Ramos (cell line): ENCODE measurements around the gene RELL2.

Experiments used
- in situ Hi-C: fragments of 300-500 bp; cut with MboI; formaldehyde crosslinking; loops from one replicate; pipeline ENCODE4 v1.14.3; 2022; ENCODE audit warnings: low sequenced_read_pairs; ENCODE audit not compliant: unreplicated experiment

RELL2 gene

DNA sequence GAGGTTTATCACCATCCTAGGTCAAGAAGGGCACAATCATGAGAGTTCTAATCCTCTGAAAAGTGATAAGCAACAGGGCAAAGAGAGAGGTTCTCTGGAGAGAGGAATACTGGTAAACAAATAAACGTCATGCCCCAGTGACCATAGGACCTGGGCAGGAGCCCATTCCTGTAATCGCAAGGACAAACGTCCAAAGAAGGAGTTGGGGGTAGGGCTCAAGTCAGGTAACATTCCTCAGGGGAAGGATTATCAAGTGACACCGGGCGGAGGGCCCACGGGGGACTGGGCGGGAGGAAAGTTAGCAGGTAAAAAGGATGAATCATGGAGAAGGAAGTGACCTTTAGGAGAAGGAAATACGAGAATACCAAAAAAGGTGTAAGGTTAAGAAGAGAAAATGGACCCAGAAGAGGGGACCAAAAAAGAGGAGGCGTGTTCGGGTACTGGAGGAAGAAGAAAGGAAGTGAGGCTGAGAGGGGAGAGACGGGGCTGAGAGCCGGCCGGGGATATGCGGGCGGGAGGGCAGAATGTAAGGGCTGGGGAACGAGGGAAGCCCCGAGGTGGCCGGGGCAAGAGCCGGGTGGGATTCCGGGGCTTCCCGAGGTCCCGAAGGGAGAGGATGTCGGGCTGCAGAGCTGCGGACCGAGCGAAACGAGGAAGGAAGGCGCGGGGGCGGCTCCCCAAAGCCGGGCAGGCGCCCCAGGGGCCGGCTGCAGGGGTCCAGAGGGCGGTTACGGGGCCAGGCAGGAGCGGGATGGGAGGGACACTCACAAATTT is 18.6 kb upstream of the RELL2 start:
- in situ Hi-C loops: no loop called here

DNA sequence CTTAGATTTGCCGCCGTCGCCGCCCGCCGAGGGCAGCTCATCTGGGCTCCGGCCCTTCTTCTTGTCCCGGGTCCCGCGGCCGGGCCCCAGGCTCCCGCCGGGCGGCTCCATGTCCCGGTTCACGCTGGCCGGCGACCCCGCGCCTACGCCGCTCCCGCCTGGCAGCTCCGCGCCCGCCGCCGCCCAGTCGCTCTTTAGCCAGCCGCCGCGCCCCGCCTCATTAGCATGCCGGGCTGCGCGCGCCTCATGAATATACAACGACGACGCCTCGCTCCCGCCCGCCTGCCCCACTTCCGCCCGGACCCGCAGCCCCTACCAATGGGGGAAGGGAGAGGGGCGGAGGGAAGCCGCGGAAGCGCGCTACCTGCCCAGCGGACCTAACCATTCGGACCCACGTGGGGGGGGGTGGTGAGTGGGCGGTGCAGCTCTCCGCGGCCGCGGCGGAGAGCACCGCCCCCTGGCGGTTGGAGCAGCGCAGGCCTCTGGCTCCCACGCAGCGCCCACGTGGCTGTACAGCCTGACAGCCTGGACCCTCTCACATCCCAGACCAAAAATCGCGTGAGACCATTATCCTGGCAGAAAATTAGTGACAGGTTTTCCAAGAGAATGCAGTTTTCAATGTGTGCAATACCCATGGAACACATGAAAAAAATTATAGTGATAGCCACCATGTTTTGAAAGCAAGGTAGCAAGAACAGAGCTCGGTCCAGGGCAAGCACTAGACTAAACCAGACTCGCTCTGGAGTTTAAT is 17.8 kb upstream of the RELL2 start, which contains the start of gene DIAPH1:
TSS of gene DIAPH1 (minus strand) at position 197 of the 751 bp plus-strand sequence. CDS start at position 111, 86 bp downstream.
- in situ Hi-C loops: no loop called here

DNA sequence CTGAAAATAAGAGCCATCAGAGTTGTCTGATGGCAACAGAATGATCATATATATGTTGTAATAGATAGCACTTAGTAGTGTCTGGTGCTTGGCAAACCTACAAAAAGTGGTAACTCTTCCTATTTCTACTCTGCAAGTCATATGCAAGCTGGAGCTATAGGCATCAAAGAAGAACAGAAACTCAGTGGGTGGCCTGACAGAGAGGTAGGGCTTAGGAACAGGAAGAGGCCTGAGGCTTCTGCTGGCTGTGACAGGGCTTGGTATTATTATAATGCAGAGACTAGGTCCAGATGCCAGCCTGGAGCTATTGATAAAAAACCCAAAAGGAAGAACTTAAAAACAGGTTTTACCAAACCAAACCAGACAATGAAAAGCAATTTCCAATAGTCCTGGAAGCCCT is 13.6 kb upstream of the RELL2 start:
- in situ Hi-C loops: loop anchor here (5.0 kb wide), 1 partner anchor 36 kb away; no protein-coding TSS in a partner anchor

DNA sequence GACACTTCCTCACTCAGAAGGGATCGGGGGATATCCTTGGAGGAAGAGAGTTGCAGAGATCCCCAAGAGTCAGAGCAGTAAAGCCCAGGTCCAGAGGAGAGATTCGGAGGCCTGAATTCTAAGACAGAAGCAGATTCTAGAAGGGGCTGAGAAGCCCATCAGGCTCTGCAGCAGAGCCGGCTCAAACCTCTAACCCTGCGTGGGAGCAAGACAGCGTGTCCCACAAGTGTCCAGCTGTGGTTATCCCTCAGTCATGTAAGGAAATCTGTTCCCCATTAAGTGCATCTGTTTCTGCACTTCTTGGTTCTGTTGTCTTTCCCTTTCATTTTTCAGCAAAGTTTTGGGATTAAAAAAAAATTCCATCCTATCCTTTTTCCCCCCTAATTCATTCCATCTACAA is 13.2 kb upstream of the RELL2 start:
- in situ Hi-C loops: loop anchor here (5.0 kb wide), 1 partner anchor 36 kb away; no protein-coding TSS in a partner anchor

DNA sequence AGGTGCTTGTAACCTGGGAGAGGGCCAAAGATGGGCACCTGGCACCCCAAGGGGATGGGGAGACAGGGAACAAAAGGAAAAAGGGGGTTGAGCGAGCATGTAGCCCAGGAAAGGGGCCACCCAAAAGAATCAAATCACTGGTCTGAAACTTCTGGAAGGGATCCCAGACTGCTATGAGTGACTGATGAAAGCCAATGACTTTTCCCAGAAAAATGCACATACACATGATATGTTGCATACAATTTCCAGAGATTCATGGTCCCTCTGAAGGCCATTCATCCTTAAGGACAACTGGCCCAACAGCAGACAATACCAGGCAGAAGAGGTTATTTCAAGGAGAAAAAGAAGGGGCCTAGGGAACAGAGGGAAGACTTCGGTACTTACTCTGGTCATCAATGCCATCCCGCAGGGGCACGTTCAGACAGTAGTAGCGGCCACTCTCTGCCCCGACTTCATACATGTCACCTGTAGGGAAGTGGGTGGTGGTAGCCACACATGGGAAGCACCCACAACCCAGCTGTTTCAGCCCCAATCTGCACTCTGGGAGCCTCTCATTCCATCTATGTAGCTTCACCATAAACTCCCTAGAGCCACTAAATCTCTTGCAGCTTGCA is 8.5 kb upstream of the RELL2 start:
- in situ Hi-C loops: no loop called here

DNA sequence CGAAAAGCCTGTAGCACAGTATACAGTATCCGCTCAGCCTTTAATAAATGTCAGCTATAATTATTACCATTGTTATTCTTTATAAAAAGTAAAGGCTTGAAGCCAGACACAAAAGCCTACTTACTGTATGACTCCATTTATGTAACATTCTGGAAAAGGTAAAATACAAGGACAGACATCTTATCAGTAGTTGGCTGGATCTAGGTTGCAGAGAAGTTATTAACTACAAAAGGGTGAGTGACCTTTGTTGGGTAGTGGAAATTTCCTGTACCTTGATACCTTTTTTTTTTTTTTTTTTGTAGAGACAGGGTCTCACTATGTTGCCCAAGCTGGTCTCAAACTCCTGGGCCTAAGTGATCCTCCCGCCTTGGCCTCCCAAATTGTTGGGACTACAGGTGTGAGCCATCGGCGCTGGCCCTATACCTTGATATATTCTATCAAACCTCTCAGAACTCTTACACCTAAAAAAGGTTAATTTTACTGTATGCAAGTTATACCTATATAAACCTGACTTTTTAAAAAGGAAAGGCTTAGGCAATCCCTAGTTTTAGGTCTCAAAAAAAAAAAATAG is 6.1 kb upstream of the RELL2 start:
- in situ Hi-C loops: no loop called here

DNA sequence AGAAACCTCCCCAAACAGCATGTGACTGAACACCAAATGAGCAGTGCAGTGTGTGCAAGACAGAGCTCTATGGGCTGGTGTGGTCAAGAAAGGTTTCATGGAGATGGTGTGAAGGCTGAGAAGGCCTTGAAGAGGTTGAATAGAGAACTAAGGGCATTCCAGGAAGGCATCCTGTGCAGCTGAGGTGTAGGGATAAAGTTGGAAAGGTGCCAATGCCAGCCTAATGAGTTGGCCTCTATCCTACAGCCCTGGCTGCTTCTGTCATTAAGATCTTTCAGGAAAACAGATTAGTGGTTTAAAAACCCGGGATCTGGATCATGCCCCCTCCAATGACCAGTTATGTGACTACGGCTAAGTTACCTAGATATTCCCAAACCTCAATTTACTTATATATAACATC is 4.1 kb upstream of the RELL2 start:
- in situ Hi-C loops: no loop called here

DNA sequence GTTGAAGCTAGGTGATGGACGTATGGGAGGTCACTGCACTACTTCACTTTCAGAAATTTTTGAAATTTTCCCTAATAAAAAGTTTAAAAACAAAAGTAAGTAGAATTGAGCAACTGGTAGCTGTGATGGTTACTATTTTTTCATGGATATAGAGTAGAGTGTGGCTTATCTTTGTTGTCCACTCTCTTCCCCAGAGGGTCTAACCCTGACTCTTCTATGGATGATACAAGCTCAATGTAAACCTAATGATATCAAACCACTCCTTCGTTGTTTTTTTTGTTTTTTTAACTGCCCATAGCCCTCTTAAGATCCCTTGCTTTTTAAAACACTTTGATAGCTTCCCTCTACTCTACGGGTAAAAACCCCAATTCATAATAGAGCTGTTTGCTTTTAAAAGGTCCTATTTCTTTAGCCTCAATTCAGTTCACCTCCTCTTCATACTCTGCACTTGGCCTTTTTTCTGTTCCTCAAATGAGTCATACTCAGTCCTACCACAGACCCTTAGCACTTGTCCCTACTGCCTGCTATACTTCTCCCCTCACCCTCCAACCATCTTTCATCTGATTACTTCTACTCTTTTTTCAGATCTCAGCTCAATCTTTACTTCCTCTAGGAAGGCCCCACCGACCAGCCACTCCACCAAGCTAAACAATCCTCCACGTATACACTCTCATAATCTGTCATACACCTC is 2.8 kb upstream of the RELL2 start:
- in situ Hi-C loops: no loop called here

DNA sequence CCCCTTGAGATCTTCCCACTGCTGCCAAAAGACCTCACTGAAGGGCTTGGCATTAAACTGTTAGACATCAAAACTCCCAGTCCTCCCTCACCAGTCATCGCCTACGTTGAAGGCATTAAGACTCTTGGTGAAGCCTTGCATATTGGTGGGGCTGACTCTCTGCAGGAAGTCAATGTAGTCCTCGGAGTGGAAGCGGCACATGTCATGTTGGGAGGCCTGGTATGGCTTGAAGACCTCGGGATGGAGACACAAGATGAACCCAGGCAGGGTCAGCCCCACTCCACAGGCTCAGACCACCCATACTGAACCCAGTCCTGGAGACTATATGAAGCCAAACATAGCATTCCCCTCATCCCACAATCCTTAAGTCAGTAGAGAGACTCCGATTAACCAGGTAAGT is 2.1 kb upstream of the RELL2 start:
- in situ Hi-C loops: no loop called here

DNA sequence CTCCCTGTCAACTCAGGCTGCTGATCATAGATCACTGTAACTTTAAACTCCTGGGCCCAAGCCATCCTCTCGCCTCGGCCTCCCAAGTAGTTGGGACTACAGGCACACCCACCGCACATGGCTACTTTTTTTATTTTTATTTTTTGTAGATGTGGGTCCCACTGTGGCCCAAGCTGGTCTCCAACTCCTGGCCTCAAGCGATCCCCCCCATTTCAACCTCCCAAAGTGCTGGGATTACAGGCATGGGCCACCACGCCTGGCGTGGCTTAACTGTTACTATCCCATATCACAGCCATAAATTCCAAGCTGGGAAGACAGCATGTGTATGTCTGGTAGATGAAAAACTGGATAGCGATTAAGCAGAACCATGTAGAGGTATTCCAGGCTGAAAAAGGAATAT is 1.2 kb upstream of the RELL2 start:
- in situ Hi-C loops: no loop called here

DNA sequence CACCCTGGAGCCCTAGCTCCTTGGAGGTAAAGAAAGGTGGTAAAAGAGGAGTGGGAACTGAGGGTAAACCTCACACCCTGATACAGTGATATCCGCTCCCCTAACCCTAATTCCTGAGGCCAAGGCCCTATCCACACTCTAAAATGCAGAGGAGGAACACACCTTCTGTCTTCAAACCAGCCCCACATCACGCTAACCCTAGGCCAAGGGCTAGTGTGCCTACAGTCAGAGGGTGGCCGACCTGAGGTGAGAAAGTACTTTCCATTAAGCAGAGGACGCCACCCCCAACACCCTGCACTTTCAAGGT is 738 bp upstream of the RELL2 start:
- in situ Hi-C loops: no loop called here

DNA sequence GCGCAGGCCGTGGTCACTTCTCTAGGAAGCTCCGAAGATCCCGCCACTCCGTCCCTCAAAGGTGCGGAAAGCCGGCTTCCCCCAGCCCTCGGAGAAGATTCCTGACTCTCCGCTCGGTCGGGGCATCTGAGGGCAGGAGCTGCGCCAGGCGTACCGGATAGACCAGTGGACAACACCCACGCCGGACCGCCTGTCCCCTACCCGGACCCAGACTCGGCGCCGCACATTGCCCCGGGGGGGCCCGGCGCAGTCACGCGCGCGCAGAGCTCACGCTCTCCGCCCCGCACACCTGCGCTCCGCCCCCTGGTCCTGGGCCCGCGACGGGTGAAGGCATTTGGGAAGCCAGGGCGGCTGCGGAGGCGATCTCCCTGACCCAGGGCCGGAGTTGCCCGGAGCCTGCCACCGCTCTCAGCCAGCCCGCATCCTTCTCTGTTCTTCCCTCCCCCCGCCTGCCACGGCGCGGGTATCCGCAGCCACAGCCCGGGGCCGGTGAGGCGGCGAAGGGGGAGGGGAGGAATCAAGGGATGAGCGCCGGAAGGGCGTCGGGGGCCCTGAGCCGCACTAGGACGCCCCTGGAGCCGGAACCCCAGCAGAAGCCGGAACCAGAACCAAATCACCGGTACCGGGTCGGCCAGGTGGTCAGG is 448 bp downstream of the RELL2 start:
- in situ Hi-C loops: no loop called here

DNA sequence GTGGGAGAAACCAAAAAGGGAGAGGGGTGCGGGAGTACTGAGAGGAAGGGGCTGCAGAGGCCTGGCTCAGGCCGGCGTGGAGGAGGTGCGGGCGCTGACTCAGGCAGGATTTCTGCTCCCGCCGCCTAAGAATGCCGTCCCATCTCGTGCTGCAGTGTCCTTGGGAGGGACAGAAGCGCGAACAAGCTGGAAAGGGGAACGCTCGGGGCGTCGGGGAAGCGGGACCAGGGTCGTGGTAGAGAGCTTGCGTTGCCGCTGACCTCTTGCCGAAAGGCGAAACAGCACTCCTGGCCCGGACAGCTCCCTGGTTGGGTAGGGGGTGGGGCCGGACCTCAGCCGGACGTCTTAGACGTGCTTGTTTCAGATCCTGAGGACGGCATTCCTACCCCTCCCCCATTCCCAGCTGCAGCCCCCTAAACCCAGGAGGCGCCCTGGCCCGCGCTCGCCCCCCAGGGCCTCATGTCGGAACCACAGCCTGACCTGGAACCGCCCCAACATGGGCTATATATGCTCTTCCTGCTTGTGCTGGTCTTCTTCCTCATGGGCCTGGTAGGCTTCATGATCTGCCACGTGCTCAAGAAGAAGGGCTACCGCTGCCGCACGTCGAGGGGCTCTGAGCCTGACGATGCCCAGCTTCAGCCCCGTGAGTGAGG is 1.1 kb downstream of the RELL2 start:
- in situ Hi-C loops: no loop called here

DNA sequence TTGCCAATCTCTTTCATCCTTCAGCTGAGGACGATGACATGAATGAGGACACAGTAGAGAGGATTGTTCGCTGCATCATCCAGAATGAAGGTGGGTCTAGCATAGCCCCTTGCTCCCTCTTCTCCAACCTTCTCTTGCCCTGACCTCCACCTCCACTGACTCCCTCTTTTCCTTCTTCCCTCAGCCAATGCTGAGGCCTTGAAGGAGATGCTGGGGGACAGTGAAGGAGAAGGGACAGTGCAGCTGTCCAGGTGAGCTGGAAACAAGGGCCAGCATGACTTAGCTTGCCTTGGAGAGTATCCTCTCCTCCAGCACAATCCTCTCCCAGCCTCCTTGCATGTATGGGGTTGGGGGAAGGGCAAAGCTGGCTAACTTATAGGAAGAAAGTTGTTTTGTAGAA is 2.0 kb downstream of the RELL2 start:
- in situ Hi-C loops: no loop called here

DNA sequence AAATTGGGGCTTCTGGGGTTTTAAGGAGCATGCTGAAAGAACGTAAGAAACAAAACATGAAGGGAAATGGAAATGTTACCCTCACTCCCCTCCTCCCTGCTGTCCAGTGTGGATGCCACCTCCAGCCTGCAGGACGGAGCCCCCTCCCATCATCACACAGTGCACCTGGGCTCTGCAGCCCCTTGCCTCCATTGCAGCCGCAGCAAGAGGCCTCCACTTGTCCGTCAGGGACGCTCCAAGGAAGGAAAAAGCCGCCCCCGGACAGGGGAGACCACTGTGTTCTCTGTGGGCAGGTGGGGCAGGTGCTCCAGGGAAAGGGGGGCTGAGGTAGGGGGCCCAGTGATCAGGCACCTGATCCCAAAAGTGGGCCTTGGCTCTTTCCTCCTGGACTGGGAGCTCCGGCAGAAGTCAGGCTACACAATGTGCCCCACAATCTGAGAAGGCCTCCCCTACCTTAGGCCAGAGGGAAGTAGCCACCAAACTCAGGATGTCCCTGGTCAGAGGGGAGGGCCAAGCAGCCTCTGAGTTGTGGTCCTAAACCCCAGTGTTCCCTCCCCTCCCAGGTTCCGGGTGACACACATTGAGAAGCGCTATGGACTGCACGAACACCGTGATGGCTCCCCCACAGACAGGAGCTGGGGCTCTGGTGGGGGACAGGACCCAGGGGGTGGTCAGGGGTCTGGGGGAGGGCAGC is 2.7 kb downstream of the RELL2 start:
- in situ Hi-C loops: no loop called here

DNA sequence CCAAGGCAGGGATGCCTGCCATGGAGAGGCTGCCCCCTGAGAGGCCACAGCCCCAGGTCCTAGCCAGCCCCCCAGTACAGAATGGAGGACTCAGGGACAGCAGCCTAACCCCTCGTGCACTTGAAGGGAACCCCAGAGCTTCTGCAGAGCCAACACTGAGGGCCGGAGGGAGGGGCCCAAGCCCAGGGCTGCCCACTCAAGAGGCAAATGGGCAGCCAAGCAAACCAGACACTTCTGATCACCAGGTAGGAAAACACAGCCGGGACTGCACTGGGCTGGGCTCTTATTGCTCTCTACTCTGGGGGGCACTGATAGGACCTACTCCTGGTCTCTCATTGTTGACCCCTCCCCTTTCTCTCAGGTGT is 3.2 kb downstream of the RELL2 start:
- in situ Hi-C loops: no loop called here

DNA sequence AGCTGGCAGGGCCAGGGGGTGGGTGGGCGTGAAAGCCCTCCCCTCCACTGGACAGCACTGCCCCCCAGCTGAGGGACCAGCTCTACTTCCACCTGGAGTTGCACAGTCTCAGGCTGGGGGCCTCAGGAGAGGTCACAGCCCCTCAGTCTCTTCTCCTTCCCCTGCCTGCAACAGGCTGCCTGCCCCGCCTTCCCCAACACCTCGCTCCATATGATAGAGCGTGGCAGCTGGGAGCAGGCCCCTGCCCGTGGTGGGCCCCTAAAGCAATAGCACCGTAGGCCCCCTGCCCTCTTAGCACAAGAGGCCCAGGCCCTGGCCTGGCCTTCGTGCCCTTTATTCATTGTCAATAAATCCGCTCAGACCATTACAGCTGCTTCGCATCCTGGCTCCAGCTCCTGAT is 3.9 kb downstream of the RELL2 start:
- in situ Hi-C loops: no loop called here

DNA sequence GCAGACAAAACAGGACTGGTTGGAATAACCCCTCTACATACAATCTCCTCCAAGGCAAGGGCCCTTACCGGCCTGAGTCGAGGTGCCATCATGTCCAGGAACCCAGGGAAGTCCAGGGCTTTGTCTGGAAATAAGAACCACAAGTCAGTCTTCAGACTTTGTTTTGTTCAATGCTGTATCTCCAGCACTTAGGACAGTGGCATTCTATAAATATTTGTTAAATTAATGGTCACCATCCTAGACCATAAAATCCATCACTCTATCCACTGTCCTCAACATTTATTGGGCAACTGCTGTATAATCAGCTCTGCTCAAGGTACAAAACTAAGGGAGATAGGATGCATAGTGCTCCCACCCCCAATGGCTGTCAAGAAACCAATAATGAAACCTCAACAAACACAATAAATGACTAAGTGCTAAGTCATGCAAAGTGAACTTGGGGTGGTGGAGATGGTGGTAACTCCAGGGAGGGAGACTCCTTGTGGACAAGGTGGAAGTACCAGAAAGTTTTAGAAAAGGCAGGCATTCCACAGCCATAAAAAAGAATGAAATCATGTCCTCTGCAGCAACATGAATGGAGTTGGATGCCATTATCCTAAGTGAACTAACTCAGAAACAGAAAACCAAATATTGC is 5.0 kb downstream of the RELL2 start:
- in situ Hi-C loops: no loop called here

DNA sequence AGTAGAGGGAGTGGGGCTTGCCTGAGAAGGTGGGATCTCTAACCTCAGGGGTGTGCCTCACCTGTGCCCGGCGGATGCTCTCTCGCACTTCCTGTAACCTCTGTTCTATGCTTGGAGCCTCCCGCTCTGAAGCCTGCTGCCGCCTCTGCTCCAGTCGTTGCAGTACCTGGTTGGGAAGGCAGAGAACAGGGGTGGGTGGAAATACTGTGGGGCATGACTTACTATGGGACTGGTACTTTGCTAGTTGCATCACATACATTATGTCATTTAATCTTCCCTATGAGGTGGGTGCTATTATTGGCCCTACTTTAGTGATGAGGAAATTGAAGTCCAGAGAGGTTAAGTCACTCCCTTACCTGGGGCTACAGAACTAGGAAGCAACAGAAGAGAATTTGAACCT is 9.2 kb downstream of the RELL2 start:
- in situ Hi-C loops: no loop called here
